HUES64 (cell line): Measurements from ENCODE around the gene BZW2.

Source experiments
- H3K27ac ChIP-seq: 2 replicates; pipeline ENCODE4 v1.7.0; 2013; ENCODE audit warnings: low read depth, low read length, inconsistent platforms
- H3K27me3 ChIP-seq: 2 replicates; pipeline ENCODE4 v1.6.1; 2013; ENCODE audit warnings: mild to moderate bottlenecking, low read length; ENCODE audit not compliant: insufficient read depth
- H3K36me3 ChIP-seq: 2 replicates; pipeline ENCODE4 v1.6.1; 2013; ENCODE audit warnings: mild to moderate bottlenecking, low read length; ENCODE audit not compliant: insufficient read depth
- H3K4me1 ChIP-seq: 2 replicates; pipeline ENCODE4 v1.6.1; 2013; ENCODE audit warnings: mild to moderate bottlenecking, low read length, moderate library complexity; ENCODE audit not compliant: insufficient read depth
- H3K4me3 ChIP-seq: 2 replicates; pipeline ENCODE4 v1.5.1; 2013; ENCODE audit warnings: mild to moderate bottlenecking, low read length, moderate library complexity
- H3K9ac ChIP-seq: 2 replicates; pipeline ENCODE4 v1.6.1; 2013; ENCODE audit warnings: mild to moderate bottlenecking, low read depth, low read length
- H3K9me3 ChIP-seq: 2 replicates; pipeline ENCODE4 v1.6.1; 2013; ENCODE audit warnings: low read depth, low read length; ENCODE audit not compliant: insufficient read depth
- WGBS: fragments of 150-250, 120-280 bp; methylation state at CpG from one replicate; pipeline ENCODE4 v1.1.7; 2013; ENCODE audit warnings: missing lambda C conversion rate; 5-methylcytosine and 5-hydroxymethylcytosine counted together

BZW2 gene

DNA sequence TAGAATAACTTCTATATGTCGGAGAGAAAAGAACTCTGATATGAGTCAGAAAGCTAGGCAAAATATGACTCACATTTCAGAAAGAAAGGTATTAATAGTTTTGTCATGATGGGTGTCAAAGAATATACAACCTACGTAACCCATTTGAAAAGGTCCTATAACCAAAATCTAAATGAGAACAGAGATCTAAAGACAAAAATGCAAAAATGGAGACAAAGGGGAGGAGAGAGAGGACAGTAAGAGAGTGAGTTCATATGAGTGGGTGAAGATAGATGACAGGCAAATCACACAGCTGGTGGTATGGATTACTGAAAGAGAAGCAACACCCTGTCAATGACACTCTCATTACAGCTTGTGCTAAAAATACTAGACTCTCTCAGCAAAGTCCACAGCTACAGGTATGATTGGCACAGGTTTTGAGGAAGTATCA lies 26.0 kb upstream of the BZW2 start:
- Histone ChIP-seq H3K27ac (no peak overlapping the region), H3K36me3 (peaks cover 38% of the 10 kb centered on the region), H3K27me3 (no peaks in the 10 kb centered on the region), H3K4me3 (no peak overlapping the region), H3K9me3 (no peaks in the 10 kb centered on the region), H3K4me1 (peaks cover 4% of the 10 kb centered on the region; the same call in 1 of the 2 replicates), H3K9ac (no peak overlapping the region)
- 100% methylated on average over 1 of the region's 2 CpGs for WGBS

- H3K36me3 ChIP-seq, result peaks cover 30% of the 10 kb centered on the region
- 60% methylated on average over 2 of the region's 2 CpGs for WGBS
- peaks cover 5% of the 10 kb centered on the region for H3K4me1 ChIP-seq
- no peaks in the 10 kb centered on the region for H3K27me3 ChIP-seq
- H3K9me3 ChIP-seq, result no peaks in the 10 kb centered on the region
- H3K9ac ChIP-seq, result no peak overlapping the region
- no peak overlapping the region for H3K27ac ChIP-seq
- no peak overlapping the region for H3K4me3 ChIP-seq
Observed at GRCh38 chr7:16626388-16626787, 19.6 kb upstream of the BZW2 start.

DNA sequence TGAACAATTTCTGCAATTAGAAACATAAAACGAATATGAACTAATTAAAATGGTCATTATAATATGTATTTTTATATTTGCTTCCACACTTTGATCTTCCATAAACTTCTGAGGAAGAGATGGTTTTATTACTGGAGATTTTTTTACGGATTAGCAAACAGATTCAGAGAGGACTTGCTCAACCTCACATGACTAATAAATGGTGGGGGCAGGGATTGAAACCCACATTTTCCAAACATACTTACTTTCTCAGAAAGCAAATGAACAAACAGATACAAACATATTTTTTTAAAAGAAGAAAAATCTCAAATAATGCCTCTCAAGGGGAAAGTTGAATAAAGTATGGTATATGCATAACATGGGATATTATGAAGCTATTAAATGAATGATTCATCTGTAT lies 18.7 kb upstream of the BZW2 start:
- Histone ChIP-seq H3K4me1 (peaks cover 5% of the 10 kb centered on the region), H3K36me3 (peaks cover 27% of the 10 kb centered on the region), H3K27ac (no peak overlapping the region), H3K27me3 (no peaks in the 10 kb centered on the region), H3K9ac (no peak overlapping the region), H3K4me3 (no peak overlapping the region), H3K9me3 (no peaks in the 10 kb centered on the region)
- WGBS, result no CpG with 5 or more reads among the region's 2 CpGs

- WGBS, result 29% methylated on average over 1 of the region's 1 CpG
- Histone ChIP-seq H3K9me3 (no peaks in the 10 kb centered on the region), H3K27me3 (no peaks in the 10 kb centered on the region), H3K4me1 (peaks cover 5% of the 10 kb centered on the region), H3K36me3 (peaks cover 11% of the 10 kb centered on the region), H3K9ac (no peak overlapping the region), H3K4me3 (no peak overlapping the region), H3K27ac (no peak overlapping the region)
Observed at GRCh38 chr7:16630654-16631053, 15.3 kb upstream of the BZW2 start.

- no peak overlapping the region for H3K9ac ChIP-seq
- H3K4me1 ChIP-seq, result peaks cover 25% of the 10 kb centered on the region
- no peak overlapping the region for H3K4me3 ChIP-seq
- no peak overlapping the region for H3K27ac ChIP-seq
- H3K27me3 ChIP-seq, result no peaks in the 10 kb centered on the region
- peaks cover 11% of the 10 kb centered on the region; the same call in 1 of the 2 replicates for H3K36me3 ChIP-seq
- 96% methylated on average over 4 of the region's 4 CpGs for WGBS
- no peaks in the 10 kb centered on the region for H3K9me3 ChIP-seq
Observed at GRCh38 chr7:16634271-16634738, 11.7 kb upstream of the BZW2 start.

- H3K4me1 ChIP-seq, result peaks cover 20% of the 10 kb centered on the region; the same call in 1 of the 2 replicates
- no peaks in the 10 kb centered on the region for H3K9me3 ChIP-seq
- peaks cover 11% of the 10 kb centered on the region; the same call in 1 of the 2 replicates for H3K36me3 ChIP-seq
- WGBS, result 100% methylated on average over 1 of the region's 1 CpG
- H3K9ac ChIP-seq, result no peak overlapping the region
- no peak overlapping the region for H3K4me3 ChIP-seq
- H3K27ac ChIP-seq, result no peak overlapping the region
- no peaks in the 10 kb centered on the region for H3K27me3 ChIP-seq
Observed at GRCh38 chr7:16636555-16637101, 9.4 kb upstream of the BZW2 start.

GRCh38 chr7:16637379-16637778 lies 8.6 kb upstream of the BZW2 start:
- WGBS, result 89% methylated on average over 5 of the region's 5 CpGs
- Histone ChIP-seq H3K4me1 (peaks cover 20% of the 10 kb centered on the region; the same call in 1 of the 2 replicates), H3K27me3 (no peaks in the 10 kb centered on the region), H3K36me3 (peaks cover 11% of the 10 kb centered on the region; the same call in 1 of the 2 replicates), H3K9ac (no peak overlapping the region), H3K4me3 (no peak overlapping the region), H3K9me3 (no peaks in the 10 kb centered on the region), H3K27ac (no peak overlapping the region)

- Histone ChIP-seq H3K27ac (peak overlapping the region; percentile 9), H3K4me1 (peaks cover 20% of the 10 kb centered on the region; the same call in 1 of the 2 replicates), H3K9ac (no peak overlapping the region), H3K4me3 (no peak overlapping the region), H3K36me3 (peaks cover 11% of the 10 kb centered on the region; the same call in 1 of the 2 replicates), H3K9me3 (no peaks in the 10 kb centered on the region), H3K27me3 (no peaks in the 10 kb centered on the region)
- WGBS, result 83% methylated on average over 5 of the region's 7 CpGs
Observed at GRCh38 chr7:16638282-16639280, 7.4 kb upstream of the BZW2 start.

GRCh38 chr7:16644157-16644556 lies 1.8 kb upstream of the BZW2 start:
- Histone ChIP-seq H3K4me3 (peak overlapping the region; percentile 81), H3K9me3 (no peaks in the 10 kb centered on the region), H3K4me1 (peaks cover 24% of the 10 kb centered on the region), H3K27me3 (peaks cover 5% of the 10 kb centered on the region), H3K27ac (no peak overlapping the region), H3K36me3 (no peaks in the 10 kb centered on the region), H3K9ac (no peak overlapping the region)
- WGBS, result 85% methylated on average over 4 of the region's 4 CpGs

DNA sequence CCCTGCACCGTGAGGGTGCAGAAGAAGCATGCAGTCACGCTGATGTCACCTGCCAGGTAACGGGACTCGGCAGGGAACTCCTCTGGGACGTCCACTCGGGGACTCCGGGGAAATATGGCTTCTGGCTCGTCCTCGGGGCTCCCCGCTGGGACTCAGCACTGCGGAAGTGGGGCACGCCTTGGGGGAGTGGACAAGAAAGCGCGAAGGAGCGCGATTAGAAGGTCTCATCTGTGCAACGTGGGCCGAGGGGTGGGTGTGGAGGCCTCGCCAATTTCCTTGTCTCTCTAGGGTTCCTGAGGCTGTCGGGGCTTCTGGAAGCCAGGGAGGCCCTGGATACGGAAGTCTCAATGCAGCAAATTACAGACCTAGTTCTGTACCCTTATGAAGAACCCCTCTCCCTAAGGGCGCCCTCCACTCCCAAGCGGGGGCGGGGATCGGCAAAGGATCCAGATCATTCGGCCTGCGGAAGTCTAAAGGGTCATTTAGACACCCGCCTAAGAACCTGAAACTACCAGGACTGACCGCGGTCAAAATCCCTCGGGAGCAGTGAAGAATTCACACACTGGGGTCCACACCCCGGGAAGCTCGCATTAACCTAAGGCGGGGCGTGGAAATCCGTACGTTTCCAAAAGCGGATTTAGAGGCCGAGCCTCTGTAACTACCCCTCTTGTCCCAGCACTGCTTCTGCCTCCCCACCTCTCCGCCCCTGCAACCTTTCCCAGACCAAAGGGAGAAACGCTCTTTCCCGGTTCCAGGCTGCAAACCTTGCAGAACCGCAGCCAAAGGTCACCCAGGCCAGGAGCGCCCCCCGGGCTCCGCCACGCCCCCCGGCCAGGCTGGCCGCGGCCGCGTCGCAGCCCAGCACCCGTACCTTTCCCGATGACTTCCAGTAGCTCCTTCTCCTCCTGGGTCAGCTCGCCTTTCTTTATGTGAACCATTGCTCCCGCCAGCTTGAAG lies 1.1 kb upstream of the BZW2 start:
- 1% methylated on average over 57 of the region's 57 CpGs for WGBS
- peak overlapping the region; percentile 81 for H3K4me3 ChIP-seq
- H3K4me1 ChIP-seq, result peaks cover 26% of the 10 kb centered on the region
- peak overlapping the region; percentile 98 for H3K9ac ChIP-seq
- no peaks in the 10 kb centered on the region for H3K9me3 ChIP-seq
- H3K27ac ChIP-seq, result peak overlapping the region; percentile 95
- no peaks in the 10 kb centered on the region for H3K36me3 ChIP-seq
- H3K27me3 ChIP-seq, result peaks cover 5% of the 10 kb centered on the region
